GM23248 (cell line): ENCODE results near the gene EIF4ENIF1.

Source experiments
- EZH2 ChIP-seq: fragments of 200-600 bp; sonication (generic); IDR thresholded peaks from 2 replicates; pipeline ENCODE4 v1.6.1; 2018; ENCODE audit warnings: antibody characterized with exemption, mild to moderate bottlenecking; ENCODE audit not compliant: insufficient read depth, poor library complexity, severe bottlenecking
- EZH2phosphoT487 ChIP-seq: fragments of 200-600 bp; sonication (generic); IDR thresholded peaks from 2 replicates; pipeline ENCODE4 v1.6.1; 2018; ENCODE audit warnings: antibody characterized with exemption, moderate library complexity, mild to moderate bottlenecking, low read depth; ENCODE audit not compliant: insufficient read depth

DNA sequence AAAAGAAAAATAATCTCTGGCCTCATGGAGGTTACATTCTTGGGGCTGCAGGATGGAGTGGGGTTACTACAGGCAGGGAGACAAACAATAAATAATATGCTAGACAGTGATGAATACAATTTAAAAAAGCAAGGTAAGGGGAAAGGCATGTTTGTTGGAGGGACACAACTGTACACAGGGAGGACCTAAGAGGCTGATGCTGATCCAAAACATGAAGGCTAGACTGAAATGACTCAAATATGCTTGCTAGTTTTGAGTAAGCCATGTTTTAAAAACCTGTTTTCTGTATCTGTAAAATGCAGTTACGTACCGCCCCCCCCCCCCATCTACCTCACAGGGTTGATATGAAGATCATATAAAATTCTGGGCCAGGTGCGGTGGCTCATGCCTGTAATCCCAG lies 44.0 kb downstream of the EIF4ENIF1 start:
- TF ChIP-seq EZH2 (no peak), EZH2phosphoT487 (no peak)
